Liver (tissue), 9 donors: ENCODE measurements around the gene ARHGAP28. TPM values are rescaled to one million over a fixed set of nuclear protein-coding genes. Genes with fewer than 3 reads are reported as not detected.

Experiments
- DNase-seq: peaks from one replicate; pipeline ENCODE4 v3.0.0-alpha.2; 2017; ENCODE audit warnings: low spot score
- H3K27ac ChIP-seq, 2 donors: one replicate each; pipeline ENCODE4 v1.7.0; 2013; ENCODE audit warnings: inconsistent platforms in 2 of 2, low read length in 2 of 2, control low read depth in 1 of 2, low read depth in 1 of 2, mild to moderate bottlenecking in 1 of 2
- H3K27me3 ChIP-seq, 4 donors: one replicate each; pipeline versions ENCODE4 v1.6.1 to v1.7.0; 2013; ENCODE audit warnings: low read length in 3 of 4, inconsistent platforms in 1 of 4, mild to moderate bottlenecking in 1 of 4, moderate library complexity in 1 of 4; ENCODE audit not compliant: control insufficient read depth in 4 of 4, insufficient read depth in 4 of 4
- H3K36me3 ChIP-seq, 4 donors: one replicate each; pipeline versions ENCODE4 v1.6.1 to v1.7.0; 2013; ENCODE audit warnings: low read length in 3 of 4, mild to moderate bottlenecking in 3 of 4, low read depth in 1 of 4, moderate library complexity in 1 of 4; ENCODE audit not compliant: control insufficient read depth in 4 of 4, insufficient read depth in 3 of 4
- H3K4me1 ChIP-seq, 4 donors: one replicate each; pipeline versions ENCODE4 v1.6.1 to v1.7.0; 2013; ENCODE audit warnings: low read length in 3 of 4, mild to moderate bottlenecking in 3 of 4, moderate library complexity in 1 of 4; ENCODE audit not compliant: control insufficient read depth in 4 of 4, insufficient read depth in 4 of 4
- H3K4me3 ChIP-seq, 3 donors: one replicate each; pipeline versions ENCODE4 v1.6.1 to v1.7.0; 2013; ENCODE audit warnings: low read length in 3 of 3, control low read depth in 1 of 3, low read depth in 1 of 3, mild to moderate bottlenecking in 1 of 3
- H3K9ac ChIP-seq, 2 donors: one replicate each; pipeline ENCODE4 v1.7.0; 2013; ENCODE audit warnings: low read length in 2 of 2, mild to moderate bottlenecking in 2 of 2, moderate library complexity in 2 of 2, control low read depth in 1 of 2, low read depth in 1 of 2
- H3K9me3 ChIP-seq, 4 donors: one replicate each; pipeline versions ENCODE4 v1.6.1 to v1.7.0; 2013; ENCODE audit warnings: low read length in 3 of 4; ENCODE audit not compliant: control insufficient read depth in 4 of 4
- EGR1 ChIP-seq, 2 donors: IDR thresholded peaks; 2 replicates each; pipeline ENCODE4 v1.6.1; 2016 to 2018; ENCODE audit warnings: antibody characterized with exemption in 2 of 2, low read depth in 2 of 2
- FOXA1 ChIP-seq: IDR thresholded peaks from 2 replicates; pipeline ENCODE4 v1.6.1; 2016; ENCODE audit warnings: antibody characterized with exemption
- FOXA2 ChIP-seq: IDR thresholded peaks from 2 replicates; pipeline ENCODE4 v1.6.1; 2016; ENCODE audit warnings: antibody characterized with exemption
- GABPA ChIP-seq, 2 donors: IDR thresholded peaks in 1 of 2; conservative IDR thresholded peaks in 1 of 2; 2 replicates each; pipeline ENCODE4 v1.6.1; 2016; ENCODE audit warnings: antibody characterized with exemption in 2 of 2, mild to moderate bottlenecking in 1 of 2, moderate library complexity in 1 of 2
- HNF4A ChIP-seq, 2 donors: conservative IDR thresholded peaks; 2 replicates each; pipeline ENCODE4 v1.6.1; 2016; ENCODE audit warnings: antibody characterized with exemption in 2 of 2, mild to moderate bottlenecking in 2 of 2
- HNF4G ChIP-seq: IDR thresholded peaks from 2 replicates; pipeline ENCODE4 v1.6.1; 2016; ENCODE audit warnings: antibody characterized with exemption
- JUND ChIP-seq, 2 donors: IDR thresholded peaks; 2 replicates each; pipeline ENCODE4 v1.6.1; 2016; ENCODE audit warnings: antibody characterized with exemption in 2 of 2
- NR2F2 ChIP-seq: IDR thresholded peaks from 2 replicates; pipeline ENCODE4 v1.6.1; 2016; ENCODE audit warnings: antibody characterized with exemption
- RAD21 ChIP-seq, 2 donors: IDR thresholded peaks; 2 replicates each; pipeline ENCODE4 v1.6.1; 2016; ENCODE audit warnings: antibody characterized with exemption in 2 of 2, mild to moderate bottlenecking in 2 of 2
- RXRA ChIP-seq, 2 donors: IDR thresholded peaks; 2 replicates each; pipeline ENCODE4 v1.6.1; 2017 to 2018; ENCODE audit warnings: antibody characterized with exemption in 2 of 2, mild to moderate bottlenecking in 1 of 2
- TAF1 ChIP-seq: conservative IDR thresholded peaks from 2 replicates; pipeline ENCODE4 v1.6.1; 2016; ENCODE audit warnings: antibody characterized with exemption, mild to moderate bottlenecking
- YY1 ChIP-seq: IDR thresholded peaks from 2 replicates; pipeline ENCODE4 v1.6.1; 2016; ENCODE audit warnings: antibody characterized with exemption, mild to moderate bottlenecking
- WGBS: extraction: QIAGEN DNeasy Blood & Tissue Kit; methylation state at CpG from one replicate; pipeline ENCODE4 v1.1.7; 2013; 5-methylcytosine and 5-hydroxymethylcytosine counted together
- polyA plus RNA-seq, 2 donors: library from polyadenylated mRNA; stranded (reverse) in 1 of 2; unstranded in 1 of 2; fragments of 200-250 nt in 1 of 2; fragments of >200 nt in 1 of 2; fragmentation: Nextera tagmentation in 1 of 2; extraction: Ambion mirVana in 1 of 2; gene quantifications; one replicate each; pipeline versions ENCODE4 v1.2.1 to v1.2.3, GENCODE V29; 2013 to 2015
- total RNA-seq, 2 donors: library from RNA; depleted of rRNA; stranded (reverse); fragments of >200 nt; gene quantifications; one replicate each; pipeline ENCODE4 v1.2.3, GENCODE V29; 2014
- TF ChIP-seq, protein P1 (sequence below): fragments of 150-350 bp; IDR thresholded peaks from 2 replicates; pipeline ENCODE4 v1.5.1; 2017; ENCODE audit warnings: improper control_type of control experiment, low read depth, low read length; ENCODE audit not compliant: missing input control
- TF ChIP-seq, protein P2 (sequence below): IDR thresholded peaks from 2 replicates; pipeline ENCODE4 v1.6.1; 2016; ENCODE audit warnings: antibody characterized with exemption
- TF ChIP-seq, protein P3 (sequence below): IDR thresholded peaks from 2 replicates; pipeline ENCODE4 v1.6.1; 2016; ENCODE audit warnings: antibody characterized with exemption
- TF ChIP-seq, protein P4 (sequence below): IDR thresholded peaks from 2 replicates; pipeline ENCODE4 v1.6.1; 2016; ENCODE audit warnings: antibody characterized with exemption
- donor health status: healthy.
- donor health status: healthy.
- donor health status: healthy.
- donor health status: healthy.
- donor health status: healthy.

The ARHGAP28 gene
- total and polyA plus RNA-seq, 4 donors = 0.14 to 2.1 (median 0.69) TPM

DNA sequence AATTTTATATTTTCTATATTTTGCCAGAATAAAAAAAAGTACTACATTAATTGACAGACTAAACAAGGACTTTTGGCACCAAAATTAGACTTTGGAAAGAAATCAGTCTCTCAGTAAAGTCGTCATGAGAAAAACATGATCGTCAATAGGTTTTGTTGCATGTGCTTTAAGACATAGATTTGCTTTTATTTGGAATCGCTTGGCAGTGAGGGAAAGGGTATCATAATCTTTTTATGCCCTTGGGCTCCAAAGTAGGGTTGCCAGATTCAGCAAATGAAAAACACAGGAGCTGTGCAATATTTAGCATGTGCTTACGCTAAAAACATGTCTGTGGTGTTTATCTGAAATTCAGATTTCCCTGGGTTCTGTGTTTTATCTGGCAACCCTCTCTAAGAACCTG is 210.5 kb downstream of the ARHGAP28 start:
- 71% methylated on average over 4 of the region's 4 CpGs for WGBS
- DNase-seq = no peak
- H3K9ac ChIP-seq = no peak overlapping the region
- H3K4me3 ChIP-seq = no peak overlapping the region
- H3K36me3 ChIP-seq = no peaks in the 10 kb centered on the region
- TF ChIP-seq NR2F2 = no peak
- no peak for TF ChIP-seq YY1
- TF ChIP-seq, protein P1, sequence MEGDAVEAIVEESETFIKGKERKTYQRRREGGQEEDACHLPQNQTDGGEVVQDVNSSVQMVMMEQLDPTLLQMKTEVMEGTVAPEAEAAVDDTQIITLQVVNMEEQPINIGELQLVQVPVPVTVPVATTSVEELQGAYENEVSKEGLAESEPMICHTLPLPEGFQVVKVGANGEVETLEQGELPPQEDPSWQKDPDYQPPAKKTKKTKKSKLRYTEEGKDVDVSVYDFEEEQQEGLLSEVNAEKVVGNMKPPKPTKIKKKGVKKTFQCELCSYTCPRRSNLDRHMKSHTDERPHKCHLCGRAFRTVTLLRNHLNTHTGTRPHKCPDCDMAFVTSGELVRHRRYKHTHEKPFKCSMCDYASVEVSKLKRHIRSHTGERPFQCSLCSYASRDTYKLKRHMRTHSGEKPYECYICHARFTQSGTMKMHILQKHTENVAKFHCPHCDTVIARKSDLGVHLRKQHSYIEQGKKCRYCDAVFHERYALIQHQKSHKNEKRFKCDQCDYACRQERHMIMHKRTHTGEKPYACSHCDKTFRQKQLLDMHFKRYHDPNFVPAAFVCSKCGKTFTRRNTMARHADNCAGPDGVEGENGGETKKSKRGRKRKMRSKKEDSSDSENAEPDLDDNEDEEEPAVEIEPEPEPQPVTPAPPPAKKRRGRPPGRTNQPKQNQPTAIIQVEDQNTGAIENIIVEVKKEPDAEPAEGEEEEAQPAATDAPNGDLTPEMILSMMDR = no peak
- TF ChIP-seq GABPA (IDR thresholded peaks at IDR 0.05 in 1 of 2, conservative IDR thresholded peaks at IDR 0.05 in 1 of 2) = no peak
- no peak for TF ChIP-seq JUND (IDR thresholded peaks at IDR 0.05)
- no peak for TF ChIP-seq HNF4G
- TF ChIP-seq FOXA2 = no peak
- H3K27me3 ChIP-seq = peaks cover 0 to 5% (median 0%) of the 10 kb centered on the region in 4 donors
- no peaks in the 10 kb centered on the region for H3K4me1 ChIP-seq
- no peaks in the 10 kb centered on the region for H3K9me3 ChIP-seq
- H3K27ac ChIP-seq = no peak overlapping the region

DNA sequence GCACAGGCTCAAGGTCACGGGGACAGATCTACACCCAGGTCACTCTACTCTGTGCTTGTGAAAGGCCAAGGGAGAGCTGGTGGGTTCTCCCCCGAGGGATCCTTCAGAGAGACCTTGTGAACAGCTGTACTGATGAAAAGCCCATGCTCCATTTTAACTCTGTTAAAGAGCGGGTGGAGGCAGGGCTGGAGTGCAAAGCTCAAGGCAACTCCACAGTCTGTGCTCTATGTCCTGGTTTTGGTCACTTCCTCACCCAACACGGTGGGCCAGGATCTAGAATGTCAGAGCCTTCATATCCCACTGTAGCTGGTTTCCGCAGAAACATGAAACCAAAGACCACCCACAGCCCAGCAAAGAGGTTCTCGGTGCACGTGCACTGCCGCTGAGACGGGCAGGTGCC is 210.9 kb downstream of the ARHGAP28 start:
- Histone ChIP-seq H3K4me1 (no peaks in the 10 kb centered on the region), H3K9me3 (no peaks in the 10 kb centered on the region), H3K36me3 (no peaks in the 10 kb centered on the region), H3K4me3 (no peak overlapping the region), H3K9ac (no peak overlapping the region), H3K27me3 (peaks cover 0 to 5% (median 0%) of the 10 kb centered on the region in 4 donors), H3K27ac (no peak overlapping the region)
- DNase-seq = no peak
- TF ChIP-seq EGR1 (IDR thresholded peaks at IDR 0.05; ENCODE audit: low read depth in 2 of 2) (no peak), FOXA1 (no peak), HNF4A (conservative IDR thresholded peaks at IDR 0.05) (no peak), FOXA2 (no peak), JUND (IDR thresholded peaks at IDR 0.05) (no peak), RAD21 (IDR thresholded peaks at IDR 0.05) (no peak), RXRA (IDR thresholded peaks at IDR 0.05) (no peak), HNF4G (no peak), TAF1 (no peak), NR2F2 (no peak), GABPA (IDR thresholded peaks at IDR 0.05 in 1 of 2, conservative IDR thresholded peaks at IDR 0.05 in 1 of 2) (no peak), YY1 (no peak)
- TF ChIP-seq, protein P2, sequence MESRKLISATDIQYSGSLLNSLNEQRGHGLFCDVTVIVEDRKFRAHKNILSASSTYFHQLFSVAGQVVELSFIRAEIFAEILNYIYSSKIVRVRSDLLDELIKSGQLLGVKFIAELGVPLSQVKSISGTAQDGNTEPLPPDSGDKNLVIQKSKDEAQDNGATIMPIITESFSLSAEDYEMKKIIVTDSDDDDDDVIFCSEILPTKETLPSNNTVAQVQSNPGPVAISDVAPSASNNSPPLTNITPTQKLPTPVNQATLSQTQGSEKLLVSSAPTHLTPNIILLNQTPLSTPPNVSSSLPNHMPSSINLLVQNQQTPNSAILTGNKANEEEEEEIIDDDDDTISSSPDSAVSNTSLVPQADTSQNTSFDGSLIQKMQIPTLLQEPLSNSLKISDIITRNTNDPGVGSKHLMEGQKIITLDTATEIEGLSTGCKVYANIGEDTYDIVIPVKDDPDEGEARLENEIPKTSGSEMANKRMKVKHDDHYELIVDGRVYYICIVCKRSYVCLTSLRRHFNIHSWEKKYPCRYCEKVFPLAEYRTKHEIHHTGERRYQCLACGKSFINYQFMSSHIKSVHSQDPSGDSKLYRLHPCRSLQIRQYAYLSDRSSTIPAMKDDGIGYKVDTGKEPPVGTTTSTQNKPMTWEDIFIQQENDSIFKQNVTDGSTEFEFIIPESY = no peak
- TF ChIP-seq, protein P1 = no peak
- TF ChIP-seq, protein P3, sequence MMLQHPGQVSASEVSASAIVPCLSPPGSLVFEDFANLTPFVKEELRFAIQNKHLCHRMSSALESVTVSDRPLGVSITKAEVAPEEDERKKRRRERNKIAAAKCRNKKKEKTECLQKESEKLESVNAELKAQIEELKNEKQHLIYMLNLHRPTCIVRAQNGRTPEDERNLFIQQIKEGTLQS = no peak
- TF ChIP-seq, protein P4, sequence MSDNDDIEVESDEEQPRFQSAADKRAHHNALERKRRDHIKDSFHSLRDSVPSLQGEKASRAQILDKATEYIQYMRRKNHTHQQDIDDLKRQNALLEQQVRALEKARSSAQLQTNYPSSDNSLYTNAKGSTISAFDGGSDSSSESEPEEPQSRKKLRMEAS = no peak
- WGBS = 91% methylated on average over 9 of the region's 9 CpGs
